Measurements from ENCODE around the gene ZNF580. TPM values are rescaled to one million over a fixed set of nuclear protein-coding genes. Genes with fewer than 3 reads are reported as not detected.

Gene ZNF580
- total and polyA plus RNA-seq, 9 of the 15 experiments (the other 6 are each of a cell fraction or from before 2014, with no cell fraction given) = 2.3 to 47.4 (median 6.0) TPM

GRCh38 chr19:55611300-55611982, 29.4 kb upstream of the ZNF580 start:
- POLR2A ChIA-PET = interaction anchor here (0.6 to 1.1 kb wide), 4 partner anchors 11 to 27 kb away, joined by 3 read pairs; partner anchors contain the start of gene ZNF784
- H3K4me2 ChIP-seq (ENCODE audit: insufficient read depth, low read length) = no peak overlapping the region

More at GRCh38 chr19:55611300-55611982, 29.4 kb upstream of the ZNF580 start:
- intact Hi-C loops (cut with micrococcal nuclease) (no loop called here), in situ Hi-C loops (cut with MboI) (no loop called here)
- CTCF ChIA-PET (ENCODE audit: low intra/inter-chr PET ratio) = no interaction called here
- H3K79me2 ChIP-seq (ENCODE audit: control insufficient read depth, insufficient read depth, low read length) = peaks cover 15% of the 10 kb centered on the region
- TF ChIP-seq JUND (IDR thresholded peaks at IDR 0.05; ENCODE audit: borderline replicate concordance, low read depth, low read length) (no peak), JUND (tag; IDR thresholded peaks at IDR 0.05; ENCODE audit: borderline replicate concordance, low read depth, low read length) (no peak), KDM5B (IDR thresholded peaks at IDR 0.05; ENCODE audit: insufficient replicate concordance, low read depth, low read length) (no peak), SNAPC5 (CRISPR knock-in tag; IDR thresholded peaks at IDR 0.05) (no peak), ARID3A (IDR thresholded peaks at IDR 0.05; ENCODE audit: borderline replicate concordance, low read depth, low read length) (no peak), ELF2 (CRISPR knock-in tag; IDR thresholded peaks at IDR 0.05) (no peak), KLF10 (CRISPR knock-in tag; IDR thresholded peaks at IDR 0.05) (no peak), CBFA2T2 (conservative IDR thresholded peaks at IDR 0.05) (no peak), CTBP1 (IDR thresholded peaks at IDR 0.05; ENCODE audit: borderline replicate concordance) (no peak)
- no TSS peak for BruUV-seq (replicated peaks)
- no peaks in the 10 kb centered on the region for H3K9me1 ChIP-seq (ENCODE audit: control insufficient read depth, insufficient read depth, low read length)
- no peak overlapping the region for H3K27ac ChIP-seq (ENCODE audit: extremely low read depth, low read depth, low read length)
- no peaks in the 10 kb centered on the region for H3K9me3 ChIP-seq (replicated peaks; ENCODE audit: control insufficient read depth, insufficient read depth, low read depth, low read length)
- FAIRE-seq (no peak), DNase-seq (ENCODE audit: extremely low read depth in 1 of 4, low spot score in 3 of 4) (no peak), ATAC-seq (no peak)
- no peak overlapping the region for H3K4me3 ChIP-seq
- no peaks in the 10 kb centered on the region for H4K20me1 ChIP-seq (replicated peaks; ENCODE audit: control insufficient read depth, insufficient read depth, low read length)
- no peak overlapping the region for H3K9ac ChIP-seq (ENCODE audit: insufficient read depth in 1 of 2, low read depth in 2 of 2, low read length in 2 of 2)
- peaks cover 32% of the 10 kb centered on the region; the same call in 2 of the 3 replicates for H3K36me3 ChIP-seq (ENCODE audit: control insufficient read depth, insufficient read depth, low read length)
- no peak overlapping the region for H2AFZ ChIP-seq (ENCODE audit: low read depth, low read length)
- no peaks in the 10 kb centered on the region for H3K27me3 ChIP-seq (ENCODE audit: control insufficient read depth in 2 of 2, insufficient read depth in 2 of 2, low read length in 2 of 2)
- H3K4me1 ChIP-seq (replicated peaks in 1 of 2; ENCODE audit: control insufficient read depth in 2 of 2, insufficient read depth in 2 of 2, low read length in 2 of 2) = peaks cover 6 to 8% of the 10 kb centered on the region in 2 experiments
- WGBS (ENCODE audit: insufficient coverage, low coverage, missing lambda C conversion rate) = 77% methylated on average over 15 of the region's 15 CpGs
